NOMO-1 (cell line): ENCODE data around the gene MED8.
"Not testable (repeated sequence)": the region's sequence is repeated elsewhere in the genome, so short reads cannot be mapped to it uniquely, and the experiment has no call there.

Experiments
- DNase-seq, 2 experiments: peaks; one replicate each; lab custom pipeline; 2025; ENCODE audit not compliant: unreplicated experiment in 2 of 2; lab: John Stamatoyannopoulos, UW

MED8 gene

DNA sequence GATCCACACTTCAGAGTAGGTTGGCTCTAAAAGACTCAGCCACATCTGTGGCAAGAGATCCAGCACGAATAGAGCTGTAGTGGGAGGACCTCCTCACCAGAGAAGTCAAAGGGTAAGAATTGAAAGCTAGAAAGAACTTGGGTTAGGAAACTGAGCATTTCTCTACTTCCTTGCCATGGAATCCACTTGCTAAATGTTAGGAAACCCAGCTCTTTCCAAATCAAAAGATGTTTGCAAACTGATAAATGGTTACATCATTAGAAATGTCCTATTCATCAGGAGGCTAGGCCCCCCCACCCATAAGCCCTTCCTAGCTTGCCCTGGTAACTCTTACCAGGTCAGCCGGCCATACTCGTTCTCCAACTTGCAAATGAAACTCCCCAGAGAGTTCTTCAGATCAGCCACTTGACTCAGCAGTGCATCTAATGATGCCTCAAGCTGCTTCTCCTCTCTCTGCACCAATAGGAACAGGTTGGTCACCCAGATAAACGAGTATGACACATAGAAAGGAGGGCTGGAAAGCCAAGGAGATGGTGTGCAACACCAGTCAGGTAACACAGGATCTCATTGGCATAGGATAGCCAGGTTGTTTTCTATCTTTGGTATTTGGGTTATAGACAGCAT, 1.5 kb downstream of the MED8 start:
- DNase-seq: no peak

- no peak for DNase-seq
These were observed 2.9 kb downstream of the MED8 start for GRCh38 chr1:43386676-43387075.

DNA sequence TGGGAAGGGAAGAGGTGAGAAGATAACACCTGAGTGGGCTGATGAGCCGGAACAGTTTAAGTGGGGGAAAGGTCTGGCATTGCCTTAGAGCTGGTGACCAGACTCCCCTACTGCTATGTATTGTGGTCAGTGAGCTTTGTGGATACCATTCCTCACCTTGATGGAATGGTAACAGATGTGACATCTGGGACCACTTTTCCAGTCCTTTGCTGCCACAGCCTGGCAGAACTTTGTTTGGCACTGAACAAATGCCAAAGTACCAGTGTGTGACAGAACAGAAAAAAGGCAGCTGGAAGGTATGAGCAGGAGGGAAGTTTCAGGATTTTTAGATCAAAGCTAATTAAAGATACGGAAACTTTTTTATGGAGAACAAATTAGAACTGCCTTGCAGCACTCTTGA, 6.2 kb downstream of the MED8 start:
- no peak for DNase-seq

GRCh38 chr1:43382027-43382779, 7.4 kb downstream of the MED8 start:
- no peak for DNase-seq

GRCh38 chr1:43381612-43382011, 8.0 kb downstream of the MED8 start:
- DNase-seq: peak; percentile 10 to 50

DNA sequence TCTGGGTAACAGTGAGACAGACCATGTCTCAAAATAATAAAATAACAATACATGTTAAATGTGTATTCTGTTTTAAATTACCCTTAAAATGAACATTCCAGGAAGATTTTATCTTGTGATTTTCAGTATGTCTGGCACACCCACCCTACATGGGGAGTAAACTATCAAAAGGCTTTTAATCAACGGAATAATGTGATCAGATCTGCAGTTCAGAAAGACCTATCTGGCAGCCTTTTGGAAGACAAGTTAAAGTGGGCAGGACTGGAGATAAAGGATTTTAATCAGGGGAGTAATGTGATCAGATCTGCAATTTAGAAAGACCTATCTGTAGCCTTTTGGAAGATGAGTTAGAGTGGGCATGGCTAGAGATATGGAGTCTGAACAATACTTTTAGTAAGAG, 10.1 kb downstream of the MED8 start:
- DNase-seq: no peak

DNA sequence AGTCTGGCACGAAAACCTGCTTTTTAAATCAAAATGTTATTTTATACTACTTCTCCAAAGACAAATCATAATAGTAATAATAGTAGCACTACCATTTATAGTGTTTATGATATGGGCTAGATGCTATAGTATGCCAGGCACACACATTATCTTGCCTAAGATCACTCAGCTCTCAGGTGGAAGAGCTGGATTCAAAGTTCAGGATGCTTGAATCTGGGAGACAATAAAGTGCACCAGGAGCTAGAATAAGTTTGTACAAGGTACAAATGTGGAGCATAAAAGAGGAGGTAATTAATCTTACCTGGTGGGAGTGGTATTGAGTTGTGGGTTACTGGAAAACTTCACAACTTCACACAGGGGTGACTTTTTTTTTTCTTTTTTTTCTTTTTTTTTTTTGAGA, 11.8 kb downstream of the MED8 start:
- no peak for DNase-seq

DNA sequence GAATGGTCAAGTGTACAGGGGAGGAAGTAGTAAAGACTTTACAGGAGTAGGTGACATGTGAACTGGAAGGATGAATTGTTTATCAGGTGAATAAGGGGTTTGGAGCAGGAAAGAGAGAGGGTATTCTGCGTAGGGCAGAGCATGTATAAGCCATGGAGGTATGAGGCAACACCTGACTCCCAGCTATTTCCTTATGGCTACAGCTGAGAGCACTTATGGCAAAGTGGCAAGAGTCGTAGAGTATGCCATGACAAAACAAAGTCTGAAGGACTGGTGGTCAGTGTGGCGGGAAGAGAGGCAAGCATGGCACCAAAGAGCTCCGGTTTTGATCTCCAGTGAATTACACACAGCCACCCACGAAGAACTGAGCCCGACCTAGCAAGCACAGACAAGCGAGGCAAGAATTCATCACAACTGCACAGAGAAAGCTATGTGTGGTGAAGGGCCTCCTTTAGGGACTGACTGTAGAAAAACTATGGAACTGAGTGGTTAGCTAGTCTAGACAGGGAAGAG, 12.8 kb downstream of the MED8 start:
- DNase-seq: no peak

DNA sequence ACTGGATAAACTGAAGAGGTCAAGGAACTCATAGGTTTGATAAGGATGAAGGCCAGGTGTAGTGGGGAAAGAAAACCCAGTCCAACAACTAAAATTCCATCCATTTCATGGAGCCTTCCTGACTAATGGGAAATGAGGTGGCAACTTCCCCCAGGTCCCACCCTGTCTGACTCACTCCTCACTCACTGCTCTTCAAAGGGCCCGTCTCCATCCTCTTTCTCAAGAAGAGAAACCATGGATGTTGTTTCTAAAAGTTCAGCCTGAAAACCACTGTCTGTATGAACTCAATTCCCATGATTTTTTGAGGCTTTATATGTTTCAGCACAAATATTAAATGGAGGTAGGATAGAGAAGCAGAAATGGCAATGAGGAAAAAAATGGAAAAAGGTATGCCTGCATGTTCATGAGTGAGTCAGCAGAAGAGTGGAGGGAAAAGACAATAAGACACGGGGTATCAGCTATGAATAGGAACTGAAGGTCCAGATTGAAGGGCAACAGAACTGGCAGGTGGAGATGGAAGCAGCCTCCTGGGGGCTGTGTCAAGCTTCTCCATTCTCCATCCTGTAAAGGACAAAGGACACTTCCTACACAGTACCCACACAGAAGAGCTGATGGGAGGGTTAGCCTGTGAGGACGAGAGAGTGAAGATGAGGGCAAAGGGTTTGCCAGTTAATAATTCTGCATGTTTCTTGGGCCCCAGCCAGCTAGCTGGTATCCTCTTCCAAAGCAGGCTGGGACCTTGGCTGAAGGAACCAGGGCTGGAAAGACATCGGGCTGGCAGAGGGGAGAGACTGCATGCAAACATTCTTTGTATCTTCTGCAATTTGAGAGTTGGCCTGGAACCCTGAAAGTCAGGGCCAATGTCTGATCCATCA, 16.3 kb downstream of the MED8 start:
- no peak for DNase-seq

DNA sequence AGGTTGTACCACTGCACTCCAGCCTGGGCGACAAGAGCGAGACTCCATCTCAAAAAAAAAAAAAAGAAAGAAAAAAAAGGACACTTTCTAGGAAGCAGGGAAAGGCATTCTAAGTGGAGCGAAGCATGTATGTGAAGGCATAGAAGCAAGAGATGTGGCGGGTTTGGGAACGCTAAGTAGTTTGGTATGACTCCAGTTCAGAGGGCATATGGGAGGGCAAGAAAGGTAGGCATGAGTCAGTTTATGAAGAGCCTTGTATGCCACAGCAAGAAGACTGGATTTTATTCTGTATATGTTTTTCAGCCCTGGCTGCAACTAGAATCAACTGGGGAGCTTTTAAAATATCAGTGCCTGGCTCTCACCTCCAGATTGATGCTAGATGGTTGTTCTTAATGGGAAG, 17.4 kb downstream of the MED8 start:
- no peak for DNase-seq

GRCh38 chr1:43370564-43370963, 19.0 kb downstream of the MED8 start:
- no peak for DNase-seq

- DNase-seq: not testable (repeated sequence)
These were observed 19.8 kb downstream of the MED8 start for GRCh38 chr1:43369779-43370178.

GRCh38 chr1:43368646-43369020, 21.0 kb downstream of the MED8 start:
- DNase-seq: no peak

DNA sequence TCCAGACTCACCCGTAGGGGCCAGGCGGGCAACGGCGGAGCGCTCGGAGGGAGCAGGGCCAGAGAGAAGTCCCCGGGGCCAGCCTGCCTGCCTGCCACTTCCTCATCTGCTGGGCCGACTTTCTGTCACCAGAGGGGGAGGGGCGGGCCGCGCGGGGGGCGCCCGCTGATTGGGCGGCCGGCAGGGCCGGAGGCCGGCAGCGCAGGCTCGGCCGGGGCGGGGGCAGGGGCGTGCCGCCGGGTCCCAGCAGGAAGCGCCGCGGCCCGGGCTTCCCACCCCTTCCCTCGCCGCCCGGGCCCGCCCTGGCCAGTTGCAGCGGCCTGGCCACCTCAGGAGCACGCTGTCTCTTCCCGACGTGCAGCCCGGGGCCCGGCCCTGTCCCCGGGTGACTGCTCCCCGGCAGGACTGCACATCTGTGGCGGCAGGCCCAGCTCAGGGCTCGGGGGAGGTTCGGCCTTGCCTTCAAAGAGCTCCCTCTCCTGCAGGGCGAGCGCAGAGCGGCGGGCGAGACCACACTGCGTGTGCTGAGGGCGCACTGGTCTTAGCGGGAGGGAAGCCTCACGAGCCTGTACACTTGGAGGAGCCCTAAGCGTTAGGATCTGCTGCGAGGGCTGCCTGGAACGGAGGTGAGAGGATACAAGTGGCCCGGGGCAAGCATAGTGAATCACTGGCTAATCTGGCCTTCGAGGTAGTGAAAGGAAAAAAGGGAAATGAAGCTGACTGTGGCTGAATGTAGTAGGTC, 21.5 kb downstream of the MED8 start, which contains the start of gene ELOVL1:
TSS of gene ELOVL1 (minus strand) at position 108 of the 742 bp plus-strand sequence. CDS start 2,402 bp downstream, outside the sequence.
- peak; percentile 91 for DNase-seq

GRCh38 chr1:43367026-43367903, 22.3 kb downstream of the MED8 start:
- no peak for DNase-seq

DNA sequence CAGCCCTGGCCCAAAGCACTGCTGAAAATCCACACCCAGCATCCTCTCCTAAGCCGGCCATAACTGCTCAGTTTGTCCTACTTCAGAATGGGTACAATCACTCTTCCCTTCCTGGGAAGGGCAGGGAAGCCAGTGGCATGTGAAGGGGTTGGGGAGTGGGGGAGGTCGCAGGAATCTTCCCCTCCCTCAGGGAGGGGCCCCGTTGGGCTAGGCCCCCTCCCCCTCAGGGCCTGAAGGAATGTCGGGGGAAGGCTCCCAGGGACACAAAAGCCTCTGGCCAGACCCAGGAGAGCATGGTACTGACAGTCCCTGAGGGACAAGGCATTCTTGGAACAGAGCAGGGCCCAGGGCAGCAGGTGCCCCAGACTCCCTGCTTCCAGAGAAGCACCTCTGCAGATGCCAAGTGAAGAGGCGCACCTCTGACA, 23.0 kb downstream of the MED8 start:
- no peak for DNase-seq

GRCh38 chr1:43366179-43366578, 23.4 kb downstream of the MED8 start:
- DNase-seq: no peak

- no peak for DNase-seq
These were observed 23.9 kb downstream of the MED8 start for GRCh38 chr1:43365678-43366077.

- no peak for DNase-seq
These were observed 25.6 kb downstream of the MED8 start for GRCh38 chr1:43363935-43364525.
